ENCODE data around the gene CAPN8. TPM values are rescaled to one million over a fixed set of nuclear protein-coding genes. Genes with fewer than 3 reads are reported as not detected.

CAPN8 gene
- total and polyA plus RNA-seq, 2 donors (not counting 1 experiment from before 2014, with no cell fraction given): 0.37 to 0.52 TPM

DNA sequence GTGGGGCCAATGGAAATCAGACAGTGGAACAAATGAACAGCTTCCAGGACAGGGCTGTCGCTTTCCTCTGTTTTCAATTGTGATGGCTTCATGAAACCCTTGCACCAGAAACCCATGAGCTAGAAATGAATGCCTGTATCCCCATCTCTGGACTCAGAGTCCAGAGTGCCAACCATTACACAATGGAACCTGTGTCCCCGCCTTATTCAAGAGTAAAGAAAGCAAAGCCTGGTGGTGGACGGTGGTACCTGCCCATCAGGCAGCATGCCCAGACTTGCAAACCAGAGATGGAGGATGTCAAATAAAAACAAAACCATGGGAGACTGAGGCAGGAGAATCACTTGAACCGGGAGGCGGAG, 42.5 kb upstream of the CAPN8 start:
- Histone ChIP-seq H3K4me1 (ENCODE audit: control insufficient read depth in 2 of 2, insufficient read depth in 2 of 2, low read length in 2 of 2) (peaks cover 8 to 15% of the 10 kb centered on the region in 2 donors), H3K36me3 (replicated peaks in 1 of 2; ENCODE audit: control extremely low read depth in 1 of 2, control insufficient read depth in 1 of 2, extremely low read depth in 1 of 2, insufficient read depth in 2 of 2, low read length in 1 of 2) (no peaks in the 10 kb centered on the region), H3K4me3 (ENCODE audit: control extremely low read depth in 1 of 5, extremely low read depth in 1 of 5, insufficient read depth in 1 of 5, low read depth in 2 of 5, low read length in 4 of 5) (no peak overlapping the region), H3K4me2 (replicated peaks; ENCODE audit: low read depth, low read length, poor library complexity, severe bottlenecking) (no peak overlapping the region), H3K27me3 (replicated peaks in 1 of 4; ENCODE audit: control extremely low read depth in 1 of 4, control insufficient read depth in 3 of 4, insufficient read depth in 4 of 4, low read length in 3 of 4) (peaks cover 0 to 10% (median 0%) of the 10 kb centered on the region in 4 experiments), H3K9ac (ENCODE audit: low read length) (no peak overlapping the region), H3K9me3 (ENCODE audit: control extremely low read depth in 1 of 3, control insufficient read depth in 2 of 3, insufficient read depth in 1 of 3, low read length in 2 of 3) (no peaks in the 10 kb centered on the region), H3K79me2 (ENCODE audit: control insufficient read depth, insufficient read depth, low read length) (no peaks in the 10 kb centered on the region), H4K20me1 (ENCODE audit: control insufficient read depth, insufficient read depth, low read length, poor library complexity, severe bottlenecking) (no peaks in the 10 kb centered on the region), H2AFZ (ENCODE audit: insufficient read depth, low read depth, low read length, poor library complexity, severe bottlenecking) (no peak overlapping the region), H3K27ac (ENCODE audit: low read length in 2 of 2) (no peak overlapping the region)
- Mint-ChIP-seq H3K4me3 (no peak overlapping the region), H3K9me3 (ENCODE audit: insufficient read depth) (no peaks in the 10 kb centered on the region), H3K4me1 (peaks cover 9% of the 10 kb centered on the region), H3K27me3 (peaks cover 4% of the 10 kb centered on the region), H3K27ac (no peak overlapping the region)
- intact Hi-C loops (cut with micrococcal nuclease): no loop called here
- no peak for TF ChIP-seq EZH2 (IDR thresholded peaks at IDR 0.05; ENCODE audit: borderline replicate concordance, insufficient read depth, low read depth, low read length, poor library complexity, severe bottlenecking)
- TF ChIP-seq, protein P1, sequence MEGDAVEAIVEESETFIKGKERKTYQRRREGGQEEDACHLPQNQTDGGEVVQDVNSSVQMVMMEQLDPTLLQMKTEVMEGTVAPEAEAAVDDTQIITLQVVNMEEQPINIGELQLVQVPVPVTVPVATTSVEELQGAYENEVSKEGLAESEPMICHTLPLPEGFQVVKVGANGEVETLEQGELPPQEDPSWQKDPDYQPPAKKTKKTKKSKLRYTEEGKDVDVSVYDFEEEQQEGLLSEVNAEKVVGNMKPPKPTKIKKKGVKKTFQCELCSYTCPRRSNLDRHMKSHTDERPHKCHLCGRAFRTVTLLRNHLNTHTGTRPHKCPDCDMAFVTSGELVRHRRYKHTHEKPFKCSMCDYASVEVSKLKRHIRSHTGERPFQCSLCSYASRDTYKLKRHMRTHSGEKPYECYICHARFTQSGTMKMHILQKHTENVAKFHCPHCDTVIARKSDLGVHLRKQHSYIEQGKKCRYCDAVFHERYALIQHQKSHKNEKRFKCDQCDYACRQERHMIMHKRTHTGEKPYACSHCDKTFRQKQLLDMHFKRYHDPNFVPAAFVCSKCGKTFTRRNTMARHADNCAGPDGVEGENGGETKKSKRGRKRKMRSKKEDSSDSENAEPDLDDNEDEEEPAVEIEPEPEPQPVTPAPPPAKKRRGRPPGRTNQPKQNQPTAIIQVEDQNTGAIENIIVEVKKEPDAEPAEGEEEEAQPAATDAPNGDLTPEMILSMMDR (IDR thresholded peaks at IDR 0.05): no peak
- CTCF ChIA-PET: interaction anchor here (1.6 to 1.9 kb wide), 3 partner anchors 12 to 41 kb away, joined by 4 to 10 read pairs (median 4); no protein-coding TSS in a partner anchor
- DNase-seq: no peak
- ATAC-seq (ENCODE audit: low read depth): no peak
- POLR2A ChIA-PET: no interaction called here
- WGBS (ENCODE audit: insufficient coverage): 80% methylated on average over 4 of the region's 5 CpGs

DNA sequence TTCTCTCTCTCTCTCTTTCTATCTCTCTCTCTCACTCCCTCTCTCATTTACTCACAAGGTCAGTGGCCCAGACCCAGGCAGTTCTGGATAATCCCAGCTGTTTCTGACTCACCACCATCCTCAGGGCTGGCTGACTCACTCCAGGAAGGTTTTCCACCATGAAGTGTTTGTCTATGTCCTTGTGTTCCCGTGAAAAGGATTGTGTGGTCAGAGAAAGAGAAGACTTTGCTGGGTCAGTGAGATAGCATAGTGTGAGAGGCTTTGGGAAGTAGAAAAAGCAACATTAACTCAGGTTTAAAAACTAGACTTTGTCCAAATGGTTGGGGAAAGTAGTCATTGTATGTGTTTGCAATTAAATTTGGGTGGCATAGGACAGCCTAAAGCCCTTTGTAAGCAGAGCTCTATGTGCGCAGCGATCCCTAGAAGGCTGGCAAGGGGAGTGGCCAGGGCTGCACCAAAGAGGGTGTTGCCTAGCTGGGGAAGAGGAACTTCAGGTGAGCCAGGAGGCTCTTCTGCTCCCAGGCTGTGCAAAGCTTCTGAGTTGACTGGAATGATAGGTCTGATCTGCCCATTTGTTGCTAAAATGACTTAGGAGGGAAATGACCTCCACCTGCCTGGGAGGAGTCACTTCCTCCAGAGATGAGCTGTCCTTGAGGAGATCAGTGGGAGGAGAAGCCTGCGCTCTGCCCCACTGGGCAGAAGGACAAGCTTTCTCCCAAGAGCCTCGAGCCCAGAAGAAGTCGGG, 41.9 kb upstream of the CAPN8 start:
- no peak overlapping the region for H3K27ac Mint-ChIP-seq
- 92% methylated on average over 6 of the region's 6 CpGs for WGBS (ENCODE audit: insufficient coverage)
- no peak overlapping the region for H3K27ac ChIP-seq (ENCODE audit: low read length in 2 of 2)

More for the DNA sequence above, 41.9 kb upstream of the CAPN8 start:
- TF ChIP-seq, protein P1 (IDR thresholded peaks at IDR 0.05): no peak
- TF ChIP-seq EZH2 (IDR thresholded peaks at IDR 0.05; ENCODE audit: borderline replicate concordance, insufficient read depth, low read depth, low read length, poor library complexity, severe bottlenecking): no peak
- ChIA-PET POLR2A (no interaction called here), CTCF (interaction anchor here (1.6 to 1.9 kb wide), 3 partner anchors 12 to 42 kb away, joined by 4 to 10 read pairs (median 4); no protein-coding TSS in a partner anchor)
- H3K4me1 ChIP-seq (ENCODE audit: control insufficient read depth in 2 of 2, insufficient read depth in 2 of 2, low read length in 2 of 2): peaks cover 7 to 13% of the 10 kb centered on the region in 2 donors
- no peaks in the 10 kb centered on the region for H3K9me3 ChIP-seq (ENCODE audit: control extremely low read depth in 1 of 3, control insufficient read depth in 2 of 3, insufficient read depth in 1 of 3, low read length in 2 of 3)
- no peaks in the 10 kb centered on the region for H3K79me2 ChIP-seq (ENCODE audit: control insufficient read depth, insufficient read depth, low read length)
- H4K20me1 ChIP-seq (ENCODE audit: control insufficient read depth, insufficient read depth, low read length, poor library complexity, severe bottlenecking): no peaks in the 10 kb centered on the region
- peaks cover 8% of the 10 kb centered on the region for H3K4me1 Mint-ChIP-seq
- no peaks in the 10 kb centered on the region for H3K36me3 ChIP-seq (replicated peaks in 1 of 2; ENCODE audit: control extremely low read depth in 1 of 2, control insufficient read depth in 1 of 2, extremely low read depth in 1 of 2, insufficient read depth in 2 of 2, low read length in 1 of 2)
- peaks cover 0 to 10% (median 0%) of the 10 kb centered on the region in 4 experiments for H3K27me3 ChIP-seq (replicated peaks in 1 of 4; ENCODE audit: control extremely low read depth in 1 of 4, control insufficient read depth in 3 of 4, insufficient read depth in 4 of 4, low read length in 3 of 4)
- ATAC-seq (ENCODE audit: low read depth) (no peak), DNase-seq (no peak)
- no peak overlapping the region for H3K4me2 ChIP-seq (replicated peaks; ENCODE audit: low read depth, low read length, poor library complexity, severe bottlenecking)
- no peak overlapping the region for H3K4me3 Mint-ChIP-seq
- H3K9ac ChIP-seq (ENCODE audit: low read length): no peak overlapping the region
- H3K27me3 Mint-ChIP-seq: peaks cover 9% of the 10 kb centered on the region
- no peak overlapping the region for H2AFZ ChIP-seq (ENCODE audit: insufficient read depth, low read depth, low read length, poor library complexity, severe bottlenecking)
- no peak overlapping the region for H3K4me3 ChIP-seq (ENCODE audit: control extremely low read depth in 1 of 5, extremely low read depth in 1 of 5, insufficient read depth in 1 of 5, low read depth in 2 of 5, low read length in 4 of 5)
- intact Hi-C loops (cut with micrococcal nuclease): no loop called here
- H3K9me3 Mint-ChIP-seq (ENCODE audit: insufficient read depth): no peaks in the 10 kb centered on the region

All from B cell (primary cell).